H9 (cell line): ENCODE data around the gene SACM1L. TPM values are rescaled to one million over a fixed set of nuclear protein-coding genes. Genes with fewer than 3 reads are reported as not detected.

Experiments used
- DNase-seq: peaks from one replicate; pipeline ENCODE4 v3.0.0-alpha.2; 2017
- H2AFZ ChIP-seq: one replicate; pipeline ENCODE4 v1.6.1; 2013; ENCODE audit warnings: mild to moderate bottlenecking, low read length, control low read depth, moderate library complexity
- H2AK5ac ChIP-seq: 2 replicates; pipeline ENCODE4 v1.6.1; 2013; ENCODE audit warnings: low read length, control low read depth, mixed read lengths; ENCODE audit not compliant: insufficient read length
- H2BK120ac ChIP-seq: one replicate; pipeline ENCODE4 v1.6.1; 2013; ENCODE audit warnings: low read depth, mild to moderate bottlenecking, low read length, control low read depth, inconsistent platforms; ENCODE audit not compliant: poor library complexity, severe bottlenecking
- H2BK12ac ChIP-seq: 2 replicates; pipeline ENCODE4 v1.6.1; 2013; ENCODE audit warnings: low read length, control low read depth, mixed read lengths, low read depth; ENCODE audit not compliant: insufficient read length
- H2BK15ac ChIP-seq: 2 replicates; pipeline ENCODE4 v1.6.1; 2013; ENCODE audit warnings: low read depth, low read length, control low read depth
- H2BK20ac ChIP-seq: one replicate; pipeline ENCODE4 v1.6.1; 2013; ENCODE audit warnings: low read depth, mild to moderate bottlenecking, low read length, control low read depth, inconsistent platforms; ENCODE audit not compliant: poor library complexity, severe bottlenecking
- H2BK5ac ChIP-seq: 2 replicates; pipeline ENCODE4 v1.6.1; 2013; ENCODE audit warnings: low read length, control low read depth, mixed read lengths; ENCODE audit not compliant: insufficient read length
- H3K14ac ChIP-seq: 2 replicates; pipeline ENCODE4 v1.6.1; 2013; ENCODE audit warnings: low read length, control low read depth; ENCODE audit not compliant: insufficient read depth
- H3K18ac ChIP-seq: 2 replicates; pipeline ENCODE4 v1.6.1; 2013; ENCODE audit warnings: low read depth, mild to moderate bottlenecking, mixed read lengths, low read length, control low read depth; ENCODE audit not compliant: insufficient read length
- H3K23ac ChIP-seq: 2 replicates; pipeline ENCODE4 v1.6.1; 2013; ENCODE audit warnings: low read length, control low read depth, mixed read lengths, low read depth; ENCODE audit not compliant: insufficient read length
- H3K23me2 ChIP-seq: 2 replicates; pipeline ENCODE4 v1.6.1; 2013; ENCODE audit warnings: low read depth, mild to moderate bottlenecking, mixed read lengths, low read length, control low read depth; ENCODE audit not compliant: insufficient read length, poor library complexity, severe bottlenecking
- H3K27ac ChIP-seq: 2 replicates; pipeline ENCODE4 v1.5.1; 2013; ENCODE audit warnings: low read length, control low read depth, mixed read lengths, low read depth; ENCODE audit not compliant: insufficient read length
- H3K27me3 ChIP-seq: 2 replicates; pipeline ENCODE4 v1.6.1; 2013; ENCODE audit warnings: low read length, control low read depth, inconsistent platforms; ENCODE audit not compliant: insufficient read depth
- H3K4ac ChIP-seq: 2 replicates; pipeline ENCODE4 v1.6.1; 2013; ENCODE audit warnings: low read depth, mild to moderate bottlenecking, control low read depth, inconsistent platforms, low read length, moderate library complexity
- H3K4me1 ChIP-seq: 2 replicates; pipeline ENCODE4 v1.6.1; 2013; ENCODE audit warnings: low read length, control low read depth, inconsistent platforms; ENCODE audit not compliant: insufficient read depth
- H3K4me2 ChIP-seq: 2 replicates; pipeline ENCODE4 v1.6.1; 2013; ENCODE audit warnings: low read length, control low read depth, mixed read lengths; ENCODE audit not compliant: insufficient read length, insufficient read depth
- H3K56ac ChIP-seq: 2 replicates; pipeline ENCODE4 v1.6.1; 2013; ENCODE audit warnings: low read depth, mild to moderate bottlenecking, mixed read lengths, low read length, control low read depth; ENCODE audit not compliant: insufficient read length
- H3K79me1 ChIP-seq: 2 replicates; pipeline ENCODE4 v1.6.1; 2013; ENCODE audit warnings: low read depth, mild to moderate bottlenecking, moderate library complexity, low read length, control low read depth, inconsistent platforms; ENCODE audit not compliant: insufficient read depth, poor library complexity, severe bottlenecking
- H3K79me2 ChIP-seq: 2 replicates; pipeline ENCODE4 v1.6.1; 2013; ENCODE audit warnings: low read length, control low read depth, inconsistent platforms; ENCODE audit not compliant: insufficient read depth
- H3K9ac ChIP-seq: 2 replicates; pipeline ENCODE4 v1.6.1; 2013; ENCODE audit warnings: low read length, control low read depth, mixed read lengths; ENCODE audit not compliant: insufficient read length; ENCODE audit errors: extremely low read depth
- H3K9me3 ChIP-seq: one replicate; pipeline ENCODE4 v1.6.1; 2013; ENCODE audit warnings: low read depth, low read length, inconsistent platforms; ENCODE audit not compliant: control insufficient read depth
- H3T11ph ChIP-seq: one replicate; pipeline ENCODE4 v1.6.1; 2013; ENCODE audit warnings: mild to moderate bottlenecking, low read length, control low read depth, inconsistent platforms
- H4K20me1 ChIP-seq: one replicate; pipeline ENCODE4 v1.6.1; 2013; ENCODE audit not compliant: control insufficient read depth, insufficient read length, insufficient read depth
- H4K5ac ChIP-seq: 2 replicates; pipeline ENCODE4 v1.6.1; 2013; ENCODE audit warnings: low read depth, mild to moderate bottlenecking, mixed read lengths, low read length, control low read depth; ENCODE audit not compliant: insufficient read length
- H4K8ac ChIP-seq: replicated peaks from 2 replicates; pipeline ENCODE4 v1.6.1; 2013; ENCODE audit warnings: low read length, control low read depth, mixed read lengths, low read depth; ENCODE audit not compliant: insufficient read length
- H4K91ac ChIP-seq: 2 replicates; pipeline ENCODE4 v1.6.1; 2013; ENCODE audit warnings: low read depth, mild to moderate bottlenecking, moderate library complexity, mixed read lengths, low read length, control low read depth; ENCODE audit not compliant: insufficient read length
- H3K27ac Mint-ChIP-seq, 3 experiments: 2 replicates in 2 of 3; 3 replicates in 1 of 3; pipeline ENCODE4 v1.8.0; 2020 to 2021; ENCODE audit warnings: mixed read lengths in 3 of 3, mild to moderate bottlenecking in 1 of 3, moderate library complexity in 1 of 3
- H3K27me3 Mint-ChIP-seq: 2 replicates; pipeline ENCODE4 v1.8.0; 2021; ENCODE audit warnings: low read depth, mild to moderate bottlenecking, moderate library complexity, mixed read lengths
- H3K36me3 Mint-ChIP-seq, 3 experiments: 2 replicates in 2 of 3; 3 replicates in 1 of 3; pipeline ENCODE4 v1.8.0; 2020 to 2021; ENCODE audit warnings: low read depth in 3 of 3, mixed read lengths in 3 of 3; ENCODE audit not compliant: insufficient read depth in 1 of 3
- H3K4me1 Mint-ChIP-seq, 2 experiments: 2 replicates each; pipeline ENCODE4 v1.8.0; 2020; ENCODE audit warnings: mixed read lengths in 2 of 2
- H3K4me3 Mint-ChIP-seq, 2 experiments: 2 replicates in 1 of 2; 3 replicates in 1 of 2; pipeline ENCODE4 v1.8.0; 2020 to 2021; ENCODE audit warnings: mild to moderate bottlenecking in 2 of 2, mixed read lengths in 2 of 2, moderate library complexity in 1 of 2
- H3K9me3 Mint-ChIP-seq, 2 experiments: 2 replicates in 1 of 2; 3 replicates in 1 of 2; pipeline ENCODE4 v1.8.0; 2020; ENCODE audit warnings: mild to moderate bottlenecking in 2 of 2, mixed read lengths in 2 of 2, moderate library complexity in 1 of 2
- CTCF ChIP-seq: fragments of 200-600 bp; sonication (generic); conservative IDR thresholded peaks from 3 replicates; pipeline ENCODE4 v1.8.0; 2021; ENCODE audit warnings: antibody characterized with exemption, mild to moderate bottlenecking
- WGBS: extraction: QIAGEN DNeasy Blood & Tissue Kit; methylation state at CpG from one replicate; pipeline ENCODE4 v1.1.7; 2013; ENCODE audit warnings: missing lambda C conversion rate, low lambda C conversion rate, mixed read lengths; ENCODE audit not compliant: insufficient read length; ENCODE audit errors: extremely low coverage; 5-methylcytosine and 5-hydroxymethylcytosine counted together
- total RNA-seq: library from RNA; stranded (reverse); gene quantifications from 2 replicates; pipeline ENCODE4 v1.2.1, GENCODE V29; 2021

Gene SACM1L
- total RNA-seq, 1 experiment from 2014 or later, result 52.8 TPM

GRCh38 chr3:45679805-45680204 is 9.4 kb upstream of the SACM1L start:
- Histone ChIP-seq H3K79me1 (no peaks in the 10 kb centered on the region), H3K18ac (no peak overlapping the region), H2BK120ac (no peak overlapping the region), H2AK5ac (no peak overlapping the region), H4K91ac (no peak overlapping the region), H2BK5ac (no peak overlapping the region), H4K8ac (no peak overlapping the region), H3T11ph (no peak overlapping the region), H3K4me2 (no peak overlapping the region), H2BK15ac (no peak overlapping the region), H3K23ac (no peak overlapping the region), H3K56ac (no peak overlapping the region), H3K9me3 (no peaks in the 10 kb centered on the region), H3K14ac (no peak overlapping the region), H4K5ac (no peak overlapping the region), H3K4me1 (peaks cover 14% of the 10 kb centered on the region), H2BK20ac (no peak overlapping the region), H4K20me1 (no peaks in the 10 kb centered on the region), H3K27ac (no peak overlapping the region), H2AFZ (no peak overlapping the region), H3K27me3 (no peaks in the 10 kb centered on the region), H3K79me2 (no peaks in the 10 kb centered on the region), H3K9ac (no peak overlapping the region), H3K23me2 (no peaks in the 10 kb centered on the region), H3K4ac (no peak overlapping the region), H2BK12ac (no peak overlapping the region)
- Mint-ChIP-seq H3K4me1 (peaks cover 39 to 41% of the 10 kb centered on the region in 2 experiments), H3K9me3 (peaks cover 3 to 6% of the 10 kb centered on the region in 2 experiments; a peak in 4 of 5 replicates), H3K27me3 (no peaks in the 10 kb centered on the region), H3K4me3 (no peak overlapping the region), H3K36me3 (peaks cover 20 to 58% (median 43%) of the 10 kb centered on the region in 3 experiments; a peak in 6 of 7 replicates), H3K27ac (no peak overlapping the region; a peak in 1 of 7 replicates)
- TF ChIP-seq CTCF, result no peak
- no peak for DNase-seq
- no CpG with 5 or more reads among the region's 8 CpGs for WGBS
